ENCODE results near the gene ASTN1.

DNA sequence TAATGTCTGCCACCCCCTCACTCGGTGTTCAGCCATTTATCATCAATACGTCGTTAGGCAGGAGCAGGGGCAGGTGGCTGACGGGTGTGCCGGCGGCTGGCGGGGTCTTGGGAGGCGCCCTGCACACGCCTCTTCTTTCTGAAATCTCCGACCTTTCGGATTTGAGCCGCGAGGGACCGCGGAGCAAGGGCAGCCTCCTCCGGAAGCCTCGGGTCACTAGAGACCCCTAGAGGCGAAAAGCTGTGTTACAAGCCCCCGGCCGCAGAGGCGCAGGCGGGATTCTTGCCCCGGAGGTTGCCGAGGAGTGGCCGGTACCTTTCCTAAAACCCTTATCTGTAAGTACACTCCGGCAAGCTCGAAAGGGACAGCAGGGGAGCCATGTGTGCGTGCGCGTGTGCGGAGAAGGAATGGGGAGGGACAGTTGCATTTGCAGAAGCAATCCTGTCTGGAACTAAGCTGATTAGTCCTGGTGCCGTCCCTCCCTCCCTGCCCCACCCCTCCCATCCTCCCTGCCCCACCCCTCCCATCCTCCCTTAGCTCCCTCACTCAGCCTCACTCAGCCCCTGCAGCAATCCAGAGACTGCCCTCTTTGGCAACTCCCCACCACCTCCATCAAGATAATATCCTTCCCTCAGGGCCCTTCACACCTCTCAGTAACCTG lies 17.2 kb upstream of the ASTN1 start:
- TF ChIP-seq, protein P1, sequence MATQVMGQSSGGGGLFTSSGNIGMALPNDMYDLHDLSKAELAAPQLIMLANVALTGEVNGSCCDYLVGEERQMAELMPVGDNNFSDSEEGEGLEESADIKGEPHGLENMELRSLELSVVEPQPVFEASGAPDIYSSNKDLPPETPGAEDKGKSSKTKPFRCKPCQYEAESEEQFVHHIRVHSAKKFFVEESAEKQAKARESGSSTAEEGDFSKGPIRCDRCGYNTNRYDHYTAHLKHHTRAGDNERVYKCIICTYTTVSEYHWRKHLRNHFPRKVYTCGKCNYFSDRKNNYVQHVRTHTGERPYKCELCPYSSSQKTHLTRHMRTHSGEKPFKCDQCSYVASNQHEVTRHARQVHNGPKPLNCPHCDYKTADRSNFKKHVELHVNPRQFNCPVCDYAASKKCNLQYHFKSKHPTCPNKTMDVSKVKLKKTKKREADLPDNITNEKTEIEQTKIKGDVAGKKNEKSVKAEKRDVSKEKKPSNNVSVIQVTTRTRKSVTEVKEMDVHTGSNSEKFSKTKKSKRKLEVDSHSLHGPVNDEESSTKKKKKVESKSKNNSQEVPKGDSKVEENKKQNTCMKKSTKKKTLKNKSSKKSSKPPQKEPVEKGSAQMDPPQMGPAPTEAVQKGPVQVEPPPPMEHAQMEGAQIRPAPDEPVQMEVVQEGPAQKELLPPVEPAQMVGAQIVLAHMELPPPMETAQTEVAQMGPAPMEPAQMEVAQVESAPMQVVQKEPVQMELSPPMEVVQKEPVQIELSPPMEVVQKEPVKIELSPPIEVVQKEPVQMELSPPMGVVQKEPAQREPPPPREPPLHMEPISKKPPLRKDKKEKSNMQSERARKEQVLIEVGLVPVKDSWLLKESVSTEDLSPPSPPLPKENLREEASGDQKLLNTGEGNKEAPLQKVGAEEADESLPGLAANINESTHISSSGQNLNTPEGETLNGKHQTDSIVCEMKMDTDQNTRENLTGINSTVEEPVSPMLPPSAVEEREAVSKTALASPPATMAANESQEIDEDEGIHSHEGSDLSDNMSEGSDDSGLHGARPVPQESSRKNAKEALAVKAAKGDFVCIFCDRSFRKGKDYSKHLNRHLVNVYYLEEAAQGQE (IDR thresholded peaks at IDR 0.05; ENCODE audit: insufficient read depth in 1 of 2, low read depth in 2 of 2, low read length in 2 of 2) = no peak
- TF ChIP-seq TAF1 (IDR thresholded peaks at IDR 0.05; ENCODE audit: borderline replicate concordance, insufficient read depth, low read length) (no peak), POLR2AphosphoS5 (IDR thresholded peaks at IDR 0.05; ENCODE audit: low read depth, low read length) (no peak)
